HG03139 (cell line): ENCODE results near the gene PLEKHH3.
"Not testable (repeated sequence)": the region's sequence is repeated elsewhere in the genome, so short reads cannot be mapped to it uniquely, and the experiment has no call there.

ENCODE experiments used
- ATAC-seq: cut with Tn5 transposase; IDR thresholded peaks from one replicate; pipeline ENCODE4 v1.9.1; 2021; ENCODE audit not compliant: unreplicated experiment

Gene PLEKHH3

DNA sequence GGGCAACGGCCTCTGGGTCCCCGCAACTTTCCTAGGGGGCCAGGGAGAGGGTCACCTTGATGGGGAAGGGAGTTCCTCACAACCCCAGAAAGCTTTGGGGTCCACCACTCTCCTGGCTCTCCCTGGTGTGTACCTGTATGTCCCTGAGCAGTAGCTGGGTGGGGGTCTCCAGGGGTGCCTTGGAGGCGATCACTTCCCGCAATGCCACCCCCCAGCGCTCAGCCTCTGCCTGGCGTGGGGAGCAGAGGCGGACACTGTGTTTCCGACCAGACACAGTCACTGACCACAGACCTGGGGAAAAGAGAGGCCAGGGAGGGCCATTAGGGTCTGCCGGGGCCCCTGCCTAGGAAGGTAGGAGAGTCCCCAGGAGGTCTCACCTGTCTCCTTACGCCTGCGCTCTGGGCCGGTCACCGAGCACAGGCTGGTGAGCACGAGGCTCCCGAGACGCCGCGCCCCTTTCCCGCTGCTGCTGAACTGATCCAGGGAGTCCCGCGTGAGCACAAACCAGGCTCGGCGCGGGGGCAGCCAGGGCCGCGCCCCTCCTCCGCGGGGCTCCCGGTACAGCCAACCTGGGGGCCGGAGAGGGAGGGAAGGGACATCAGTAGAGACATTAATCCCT is 3.4 kb downstream of the PLEKHH3 start:
- no peak for ATAC-seq

DNA sequence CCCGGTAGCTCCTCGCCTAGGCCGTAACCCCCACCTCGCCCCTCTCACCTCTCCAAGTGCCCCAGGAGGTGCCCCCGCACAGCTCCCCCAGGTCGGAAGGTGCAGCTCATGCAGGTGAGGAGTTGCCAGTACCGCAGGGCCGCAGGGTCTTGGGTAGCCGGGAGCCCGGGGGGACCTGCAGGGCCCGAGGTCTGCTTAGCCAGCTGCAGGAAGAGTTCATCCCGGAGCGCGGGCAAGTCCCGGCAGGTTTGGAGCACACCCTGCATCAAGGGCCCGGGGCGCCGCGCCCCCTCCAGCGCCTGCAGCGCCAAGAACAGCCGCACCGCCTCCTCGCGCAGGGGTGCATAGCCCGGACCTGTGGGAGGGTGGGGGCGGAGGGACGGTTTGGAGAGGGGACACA is 4.8 kb downstream of the PLEKHH3 start:
- ATAC-seq = no peak

DNA sequence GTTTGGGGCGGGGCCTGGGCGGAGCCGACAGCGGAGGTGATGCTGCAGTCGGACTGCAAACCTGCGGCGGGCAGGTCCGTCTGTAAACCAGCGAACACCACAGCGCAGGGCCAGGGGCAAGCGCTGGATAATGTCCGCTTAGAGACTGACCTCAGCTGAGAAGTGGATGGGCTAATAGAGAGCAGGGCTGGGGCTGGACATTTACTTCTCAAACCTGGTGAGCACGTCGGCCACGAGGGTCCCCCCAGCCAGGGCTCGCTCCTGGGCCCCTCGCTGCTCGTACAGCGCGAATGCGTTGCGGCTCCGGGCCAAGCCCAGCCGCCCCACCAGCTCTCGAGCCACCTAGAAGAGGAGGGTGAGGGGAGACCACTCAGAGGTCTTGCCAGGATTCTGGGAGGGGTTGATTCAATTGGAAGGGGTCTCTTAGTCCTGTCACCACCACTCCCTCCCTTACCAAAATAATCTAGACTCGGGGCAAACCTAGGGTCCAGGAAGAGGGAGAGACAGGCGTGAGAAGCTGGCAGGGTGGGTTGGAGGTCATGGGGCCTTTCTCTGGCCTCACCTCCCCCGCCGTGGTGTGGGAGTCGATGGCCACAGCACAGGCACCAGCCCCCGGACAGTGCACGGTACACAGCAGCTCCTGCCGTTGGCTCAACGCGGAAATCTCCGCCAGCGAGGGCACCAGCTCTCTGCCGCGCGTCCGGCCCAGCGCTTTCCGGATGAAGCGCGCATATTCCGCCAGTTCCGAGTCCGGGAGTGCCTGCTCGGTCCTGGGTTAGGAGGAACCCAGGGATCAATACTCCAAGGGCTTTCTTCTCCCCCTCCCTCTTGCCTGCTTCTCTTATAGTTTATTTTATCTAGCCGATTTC is 5.8 kb downstream of the PLEKHH3 start:
- ATAC-seq = no peak

DNA sequence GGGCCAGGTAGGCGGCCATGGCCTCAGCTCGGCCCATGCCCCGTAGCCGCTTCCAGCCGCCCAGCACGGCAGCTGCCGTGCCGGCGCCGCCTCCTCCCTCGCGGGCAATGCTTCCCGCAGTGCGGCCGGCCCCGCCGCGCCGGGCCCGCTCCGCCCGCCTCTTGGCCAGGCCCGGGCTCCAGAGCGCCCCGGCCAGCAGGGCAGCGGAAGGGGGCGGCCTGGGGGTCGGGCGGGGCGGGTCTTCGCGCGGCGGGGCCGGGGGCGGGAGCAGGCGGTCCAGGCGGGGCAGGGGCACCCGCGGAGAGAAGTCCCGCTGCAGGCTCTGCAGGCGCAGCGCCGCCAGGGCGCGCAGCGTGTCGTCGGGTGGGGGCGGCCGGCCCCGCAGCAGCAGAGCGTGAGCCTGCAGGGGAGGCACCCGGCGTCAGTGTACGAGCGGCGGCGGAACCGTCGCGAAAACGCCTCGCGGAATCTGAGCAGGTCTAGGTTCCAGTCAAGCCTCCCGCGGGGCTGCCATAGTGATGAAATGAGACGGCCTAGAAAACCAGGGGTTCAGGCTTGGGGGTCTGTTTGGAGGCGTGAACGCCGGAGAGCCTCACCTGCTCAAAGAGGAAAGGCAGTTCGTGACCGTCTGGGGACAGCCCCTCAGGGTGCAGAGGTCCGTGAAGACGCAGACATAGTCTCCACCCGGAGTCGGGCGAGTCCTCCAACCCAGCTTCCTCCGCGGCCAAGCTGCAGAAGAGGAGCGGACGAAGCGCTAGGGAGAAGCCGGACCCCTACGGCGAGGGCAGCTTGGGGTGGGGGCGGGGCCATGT is 6.6 kb downstream of the PLEKHH3 start:
- ATAC-seq = no peak

DNA sequence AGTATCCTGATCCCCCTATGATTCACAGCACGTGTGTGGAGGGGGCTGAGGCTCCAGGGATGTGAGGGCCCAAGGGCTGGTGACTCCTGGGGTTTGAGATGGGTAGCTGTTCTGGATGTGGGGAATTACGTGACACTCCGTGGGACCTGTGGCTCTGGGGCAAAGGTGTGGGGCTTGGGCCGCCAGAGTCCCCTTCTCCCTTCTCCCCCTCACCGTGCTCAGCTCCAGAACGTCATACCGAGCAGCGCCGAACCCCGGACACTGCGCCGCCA is 7.2 kb downstream of the PLEKHH3 start:
- ATAC-seq = no peak

DNA sequence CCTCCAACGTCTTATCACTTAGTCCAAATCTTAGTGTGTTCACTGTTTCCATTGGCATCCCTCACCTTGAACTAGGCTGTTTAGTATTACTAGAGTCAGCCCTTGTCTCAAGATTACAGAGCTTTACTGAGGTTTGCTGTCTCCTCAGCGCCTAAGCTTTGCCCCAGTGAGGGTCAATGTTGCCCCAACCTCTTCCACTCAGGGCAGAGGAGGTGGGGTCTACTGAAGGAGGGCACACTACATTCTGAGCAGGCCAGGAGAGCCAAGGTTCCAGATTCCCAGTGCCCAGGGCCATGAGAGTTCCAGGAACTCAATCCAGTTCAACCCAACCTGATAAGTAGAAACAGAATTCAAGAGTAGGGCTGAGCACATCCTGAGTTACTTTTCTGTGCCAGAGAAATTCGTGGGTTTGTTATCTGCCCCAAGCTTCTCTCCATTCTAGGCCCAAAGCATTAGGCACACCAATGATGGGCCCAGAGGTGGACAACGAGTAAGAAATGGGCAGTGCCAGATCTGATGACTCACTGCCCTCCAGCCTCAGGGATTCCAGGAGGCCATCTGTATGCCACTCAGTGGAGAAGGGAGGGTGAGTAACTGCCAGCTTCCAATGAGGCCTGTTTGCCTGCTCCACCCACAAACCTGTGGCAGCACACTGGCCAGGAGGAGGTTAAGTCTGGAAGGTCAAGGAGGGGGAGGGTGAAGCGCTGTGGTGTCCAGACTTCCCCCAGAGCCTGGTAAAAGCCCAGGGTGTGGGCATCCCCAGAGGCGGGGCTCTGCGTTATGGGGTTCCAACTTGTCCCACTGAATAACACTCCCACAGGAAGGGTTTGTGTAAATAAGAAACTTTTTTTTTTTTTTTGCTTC is 9.5 kb downstream of the PLEKHH3 start:
- no peak for ATAC-seq

DNA sequence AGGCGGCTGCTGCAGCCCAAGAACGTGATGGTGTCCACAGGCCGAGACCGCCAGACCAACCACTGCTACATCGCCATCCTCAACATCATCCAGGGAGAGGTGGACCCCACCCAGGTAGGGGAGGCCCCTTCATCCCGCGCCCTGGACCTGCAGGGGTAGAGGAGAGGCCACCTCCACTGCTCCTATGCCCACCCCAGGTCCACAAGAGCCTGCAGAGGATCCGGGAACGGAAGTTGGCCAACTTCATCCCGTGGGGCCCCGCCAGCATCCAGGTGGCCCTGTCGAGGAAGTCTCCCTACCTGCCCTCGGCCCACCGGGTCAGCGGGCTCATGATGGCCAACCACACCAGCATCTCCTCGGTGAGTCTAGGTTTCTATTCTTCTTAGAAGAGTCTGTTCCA is 10.7 kb downstream of the PLEKHH3 start:
- not testable (repeated sequence) for ATAC-seq

DNA sequence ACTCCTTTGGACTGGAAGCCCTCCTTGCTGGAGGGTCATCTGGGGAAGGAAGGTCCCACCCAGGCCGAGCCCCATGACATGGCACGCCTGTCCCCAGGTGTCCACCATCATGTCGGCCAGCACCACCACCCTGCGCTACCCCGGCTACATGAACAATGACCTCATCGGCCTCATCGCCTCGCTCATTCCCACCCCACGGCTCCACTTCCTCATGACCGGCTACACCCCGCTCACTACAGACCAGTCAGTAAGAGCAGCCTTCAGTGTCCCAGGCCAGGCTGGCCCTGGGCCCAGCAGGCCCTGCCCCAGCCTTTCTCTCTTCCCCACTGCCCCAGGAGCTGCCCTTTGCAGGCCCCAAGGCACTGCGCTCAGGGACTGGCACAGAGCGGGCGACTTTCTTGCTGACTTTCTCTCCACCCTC is 11.2 kb downstream of the PLEKHH3 start:
- ATAC-seq = no peak

DNA sequence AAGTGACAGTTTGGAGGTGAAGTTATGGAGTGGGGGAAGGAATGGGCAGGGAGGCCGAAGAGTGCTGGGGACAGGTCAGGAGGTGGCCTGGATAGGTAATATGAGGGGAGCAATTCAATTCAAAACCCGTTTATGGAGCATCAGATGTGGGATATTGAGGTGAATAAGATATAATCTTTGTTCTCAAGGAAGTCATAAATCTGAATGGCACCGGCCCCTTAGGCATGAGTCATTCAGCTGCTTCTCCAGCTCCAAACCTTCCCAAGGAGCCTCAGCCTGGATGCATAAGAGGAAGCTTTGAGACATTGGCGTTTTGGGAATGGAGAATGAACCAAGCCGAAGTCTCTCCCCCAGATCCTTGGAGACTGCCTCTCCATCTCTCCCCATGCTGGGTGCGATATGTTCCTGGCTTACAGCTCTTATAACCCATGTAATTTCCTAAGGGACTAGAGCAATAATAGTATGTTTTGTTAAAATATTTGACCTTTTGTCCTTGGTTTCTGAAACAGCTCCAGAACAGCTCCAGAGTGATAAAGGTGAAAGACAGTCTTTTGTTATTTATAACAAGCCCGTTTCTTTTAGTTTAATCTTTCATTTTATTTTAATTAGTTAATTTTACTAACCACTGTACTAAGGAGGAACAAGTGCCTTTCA is 16.0 kb downstream of the PLEKHH3 start:
- no peak for ATAC-seq

DNA sequence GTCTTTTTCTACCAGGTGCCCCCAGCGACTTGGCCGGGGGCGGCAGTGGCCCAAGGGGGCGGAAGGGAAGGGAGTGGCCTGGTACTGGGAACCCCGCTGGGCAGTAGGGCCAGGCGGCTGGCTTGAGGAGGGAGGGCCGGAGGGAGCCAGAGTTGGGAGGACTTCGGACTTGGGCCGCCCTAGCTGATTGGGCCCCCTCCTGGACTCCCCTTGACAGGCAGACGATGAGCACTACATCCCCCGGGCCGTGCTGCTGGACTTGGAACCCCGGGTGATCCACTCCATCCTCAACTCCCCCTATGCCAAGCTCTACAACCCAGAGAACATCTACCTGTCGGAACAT is 16.9 kb downstream of the PLEKHH3 start:
- not testable (repeated sequence) for ATAC-seq

DNA sequence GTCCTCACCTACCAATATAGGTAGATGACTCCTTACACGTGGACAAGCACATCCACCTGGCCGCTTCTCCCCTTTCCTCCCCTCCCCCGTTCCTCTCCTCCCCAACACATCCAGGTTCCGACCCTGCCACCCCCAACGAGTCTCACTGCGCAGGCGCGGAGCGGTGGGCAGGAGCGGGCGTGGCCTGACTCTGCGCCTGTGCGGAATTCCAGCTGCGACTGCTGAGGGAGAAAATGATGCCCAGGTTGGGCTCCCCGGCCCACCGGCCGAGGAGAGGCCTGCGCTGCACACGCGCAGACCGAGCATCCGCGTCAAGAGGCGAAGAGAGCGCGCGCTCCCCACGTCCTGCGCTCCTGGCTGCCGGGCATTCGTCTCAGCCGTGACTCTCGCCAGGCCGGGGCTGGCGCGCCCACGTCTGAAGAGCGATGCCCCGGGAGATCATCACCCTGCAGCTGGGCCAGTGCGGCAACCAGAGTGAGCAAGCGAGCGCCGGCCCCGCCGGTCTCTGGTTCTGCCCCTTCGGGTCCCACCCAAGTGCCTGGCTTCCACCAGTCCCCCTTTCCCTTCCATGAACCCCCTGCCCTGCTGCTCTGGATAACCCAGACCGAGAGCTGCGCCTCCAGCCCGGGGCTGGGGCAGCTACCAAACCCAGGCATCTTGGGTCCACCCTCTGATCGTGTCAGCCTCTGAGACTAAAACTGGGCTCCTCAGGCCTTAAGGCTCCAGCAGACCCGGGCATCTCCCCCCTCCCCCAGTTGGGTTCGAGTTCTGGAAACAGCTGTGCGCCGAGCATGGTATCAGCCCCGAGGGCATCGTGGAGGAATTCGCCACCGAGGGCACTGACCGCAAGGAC is 17.5 kb downstream of the PLEKHH3 start, which contains the start of gene TUBG2:
TSS of gene TUBG2 (plus strand) at position 206 of the 853 bp plus-strand sequence. CDS start at position 426, 220 bp downstream.
- ATAC-seq = no peak

DNA sequence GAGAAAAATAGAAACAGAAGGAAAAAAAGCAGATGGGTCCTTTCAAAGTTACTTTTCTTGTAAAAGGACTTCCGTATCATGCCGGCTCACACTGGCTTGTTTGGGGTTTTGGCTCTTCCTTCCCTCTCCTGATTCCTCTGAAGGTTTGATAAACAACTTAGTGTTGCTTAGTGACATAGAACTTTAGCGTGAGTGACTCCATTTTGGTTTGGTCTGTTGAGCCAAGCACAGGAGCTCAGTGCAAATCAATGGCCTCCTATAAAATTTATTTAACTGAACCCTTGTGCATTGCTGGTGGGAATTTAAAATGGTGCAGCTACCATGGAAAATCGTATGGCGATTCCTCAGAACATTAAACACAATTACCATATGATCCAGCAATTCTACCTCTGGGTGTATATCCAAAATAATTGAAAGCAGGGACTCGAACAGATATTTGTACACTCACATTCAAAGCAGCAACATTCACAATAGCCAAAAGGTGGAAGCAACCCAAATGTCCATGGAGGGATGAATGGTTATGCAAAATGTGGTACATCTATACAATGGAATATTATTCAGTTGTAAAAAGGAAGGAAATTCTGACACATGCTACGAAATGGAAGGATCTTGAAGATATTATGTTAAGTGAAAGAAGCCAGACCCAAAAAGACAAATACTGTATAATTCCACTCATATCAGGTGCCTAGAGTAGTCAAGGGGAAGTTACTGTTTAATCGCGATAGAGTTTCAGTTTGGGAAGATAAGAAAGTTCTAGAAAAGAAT is 18.8 kb downstream of the PLEKHH3 start:
- no peak for ATAC-seq

DNA sequence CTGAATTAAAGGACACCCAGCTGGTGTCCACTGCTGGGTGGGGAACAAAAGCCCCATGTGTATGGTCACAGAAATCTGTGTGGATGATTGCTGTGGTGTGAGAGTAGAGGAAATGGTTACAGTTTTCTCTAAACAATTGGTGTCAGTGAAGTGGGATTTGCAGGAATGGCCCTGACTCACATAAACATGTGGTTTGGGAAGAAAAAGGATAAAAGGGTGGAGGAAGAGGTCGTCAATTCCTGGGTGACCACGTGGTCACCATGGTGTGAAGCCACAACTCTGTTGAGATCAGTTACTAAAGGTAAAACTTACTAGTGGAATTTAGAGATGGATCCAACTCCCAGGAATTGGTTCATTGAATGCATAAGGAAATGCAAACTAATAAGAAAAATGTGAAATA is 21.3 kb downstream of the PLEKHH3 start:
- no peak for ATAC-seq

DNA sequence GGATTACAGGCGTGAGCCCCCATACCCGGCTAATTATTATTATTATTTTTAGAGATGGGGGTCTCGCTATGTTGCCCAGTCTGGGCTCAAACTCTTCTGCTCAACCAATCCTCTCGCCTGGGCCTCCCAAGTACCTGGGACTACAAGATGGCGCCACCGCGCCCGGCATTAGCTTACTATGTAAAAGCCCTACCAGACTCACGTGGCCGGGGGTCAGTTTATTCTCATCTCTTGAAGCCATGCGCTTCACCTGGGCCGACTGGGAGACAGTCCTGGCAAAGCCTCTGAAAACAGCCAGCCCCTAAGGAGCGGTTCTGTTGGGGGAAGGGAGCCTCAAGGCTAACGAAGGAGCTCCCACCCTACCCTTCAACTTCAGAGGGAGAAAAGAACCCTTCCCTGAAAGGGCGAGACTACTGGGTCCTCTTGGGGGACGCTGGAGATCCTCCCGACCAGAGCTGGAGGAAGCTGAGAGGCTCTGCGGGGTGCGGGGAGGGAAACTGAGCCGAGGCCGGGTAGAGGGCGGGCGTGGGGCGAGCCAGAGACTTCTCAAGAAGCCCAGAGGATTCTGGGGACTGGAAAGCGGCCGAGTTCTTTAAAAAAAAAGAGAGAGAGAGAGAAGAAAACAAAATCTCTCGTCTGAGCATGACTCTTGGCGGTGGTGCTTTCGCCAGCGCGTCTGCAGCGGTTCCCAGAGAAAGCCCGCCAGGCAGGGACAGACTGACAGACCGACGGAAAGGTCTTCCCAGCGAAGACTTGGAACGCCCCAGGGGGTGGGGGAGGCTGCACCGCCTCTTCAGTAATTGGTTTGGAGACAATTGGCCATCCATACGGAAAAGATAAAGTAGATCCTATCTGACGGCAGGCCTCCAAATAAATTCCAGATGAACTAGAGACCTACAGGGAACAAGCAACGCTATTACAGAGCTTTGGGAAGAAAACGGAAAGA is 23.3 kb downstream of the PLEKHH3 start:
- ATAC-seq = no peak

DNA sequence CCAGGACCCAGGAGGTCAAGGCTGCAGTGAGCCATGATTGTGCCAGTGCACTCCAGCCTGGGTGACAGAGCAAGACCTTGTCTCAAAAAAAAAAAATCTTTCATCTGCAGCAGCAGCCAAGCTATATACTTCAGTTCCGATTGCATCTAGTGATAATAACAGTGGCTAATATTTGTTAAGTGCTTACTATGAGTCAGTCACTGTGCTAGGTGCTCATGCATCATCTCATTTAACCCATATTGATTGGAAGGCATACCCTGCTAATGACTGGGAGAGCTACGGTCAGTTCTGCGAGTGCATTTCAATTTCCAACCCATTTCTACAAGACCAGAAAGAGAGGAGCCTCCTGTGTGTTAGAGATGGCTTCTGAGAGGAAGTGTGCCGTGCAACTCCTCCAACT is 25.4 kb downstream of the PLEKHH3 start:
- ATAC-seq = no peak

DNA sequence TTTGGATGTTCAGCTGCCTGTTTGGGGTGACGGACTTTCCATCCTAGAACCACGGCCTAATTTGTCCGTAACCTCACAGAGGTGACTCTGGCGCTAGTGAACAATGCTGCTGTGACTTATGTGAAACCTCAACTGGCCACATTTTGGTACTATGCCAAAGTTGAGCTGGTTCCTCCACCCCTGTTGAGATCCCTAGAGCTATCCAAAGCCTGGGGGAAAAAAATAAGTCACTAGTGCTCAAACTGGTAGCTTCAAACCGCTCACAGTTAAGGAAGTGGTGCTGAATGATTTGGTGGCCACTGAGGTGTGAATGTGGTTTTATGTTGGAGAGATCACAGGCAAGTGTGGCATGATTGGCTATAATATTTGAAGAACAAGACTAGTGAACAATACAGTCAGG is 29.0 kb downstream of the PLEKHH3 start:
- no peak for ATAC-seq

DNA sequence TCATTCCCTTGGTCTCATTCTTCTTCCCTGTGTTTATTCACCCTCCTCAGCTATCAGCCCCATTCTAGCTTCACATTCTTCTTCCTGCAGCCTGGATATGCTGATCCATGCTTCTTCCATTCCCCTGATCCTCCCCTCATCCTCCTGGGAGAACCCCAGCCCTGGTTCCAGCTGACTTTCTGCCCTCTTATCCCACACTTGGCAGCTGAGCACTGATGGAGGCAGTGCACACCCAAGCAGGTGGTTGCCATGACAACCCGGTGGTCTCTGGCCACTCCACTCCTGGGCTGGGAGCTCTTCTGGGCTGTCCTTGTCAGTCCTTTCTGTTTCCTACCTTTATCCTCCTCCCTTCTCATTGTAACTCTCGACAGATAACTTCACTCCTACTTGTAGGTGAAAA is 34.5 kb downstream of the PLEKHH3 start:
- no peak for ATAC-seq

DNA sequence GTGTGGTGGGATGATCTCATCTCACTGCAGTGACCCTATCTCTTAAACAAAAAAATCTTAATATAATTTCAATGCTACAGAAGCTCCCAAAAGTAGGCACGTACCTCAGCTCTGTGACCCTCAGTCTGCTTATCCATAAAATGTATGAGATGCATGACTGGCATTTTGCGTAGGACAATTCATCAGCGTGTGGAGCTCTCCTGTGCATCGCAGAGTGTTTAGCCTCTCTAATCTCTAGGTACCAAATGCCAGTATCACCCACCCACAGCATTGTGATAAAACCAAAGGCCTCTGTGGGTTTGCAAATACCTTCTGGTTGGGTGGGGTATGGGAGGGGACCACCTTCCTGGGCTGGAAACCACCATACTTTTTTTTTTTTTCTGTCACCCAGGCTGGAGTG is 36.7 kb downstream of the PLEKHH3 start:
- no peak for ATAC-seq
